Activated naive CD4-positive, alpha-beta T cell treated with Interleukin-2 at 50 U/mL for 16 hours (primary cell): Measurements from ENCODE around the gene INAFM1.

Source experiments
- DNase-seq: peaks from one replicate; pipeline ENCODE4 v3.0.0-alpha.2; 2020

The INAFM1 gene

DNA sequence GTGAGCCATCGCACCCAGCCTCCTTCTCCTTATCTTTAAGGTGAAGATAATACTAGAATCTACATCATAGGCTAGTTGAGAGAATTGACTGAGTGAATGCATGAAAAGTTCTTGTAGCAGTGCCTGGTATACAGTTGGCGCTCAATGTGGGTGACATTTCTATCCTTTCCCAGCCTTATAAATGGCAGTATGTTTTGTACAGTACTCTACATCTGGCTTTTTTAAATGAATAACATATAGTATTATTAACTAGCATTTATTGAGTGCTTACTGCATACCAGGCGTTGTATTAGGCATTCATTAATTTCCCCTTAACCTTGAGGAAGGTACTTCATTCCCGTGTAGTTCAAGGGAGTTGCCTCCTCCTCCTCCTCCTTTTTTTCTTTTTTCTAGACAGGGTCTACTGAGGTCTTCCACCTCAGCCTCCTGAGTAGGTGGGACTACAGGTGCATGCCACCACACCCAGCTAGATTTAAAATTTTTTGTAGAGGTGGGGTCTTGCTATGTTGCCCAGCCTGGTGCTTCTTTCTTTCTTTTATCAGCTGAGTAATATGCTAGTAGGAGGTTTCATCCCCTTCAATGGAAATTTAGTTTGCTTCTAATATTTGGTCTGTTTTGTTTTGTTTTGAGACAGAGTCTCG lies 37.8 kb downstream of the INAFM1 start:
- DNase-seq: no peak

DNA sequence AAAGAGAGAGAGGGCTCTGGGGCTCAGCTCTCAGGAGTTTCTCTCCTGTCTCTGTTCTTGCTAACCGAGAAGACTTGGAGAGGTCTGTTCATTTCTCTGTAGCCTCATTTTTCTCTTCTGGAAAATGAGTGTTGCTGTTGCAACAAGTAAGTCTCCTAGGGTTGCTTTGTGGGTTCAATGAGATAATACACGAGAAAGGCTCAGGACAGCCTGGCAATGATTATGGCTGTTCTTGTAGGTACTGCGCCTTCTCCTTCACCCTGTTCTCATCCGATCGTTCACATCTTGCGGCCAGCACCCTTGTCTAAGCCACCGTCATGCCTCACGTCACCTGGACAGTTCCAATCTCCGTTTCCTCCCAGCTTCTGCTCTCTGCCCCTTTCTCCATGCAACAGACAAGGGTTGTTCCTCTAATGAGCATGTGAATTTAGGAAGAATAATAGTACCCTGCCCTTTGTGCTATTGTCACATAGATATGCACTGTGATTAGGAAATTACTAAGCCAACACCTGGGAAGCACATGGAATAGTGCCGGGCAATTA lies 39.1 kb downstream of the INAFM1 start:
- no peak for DNase-seq

DNA sequence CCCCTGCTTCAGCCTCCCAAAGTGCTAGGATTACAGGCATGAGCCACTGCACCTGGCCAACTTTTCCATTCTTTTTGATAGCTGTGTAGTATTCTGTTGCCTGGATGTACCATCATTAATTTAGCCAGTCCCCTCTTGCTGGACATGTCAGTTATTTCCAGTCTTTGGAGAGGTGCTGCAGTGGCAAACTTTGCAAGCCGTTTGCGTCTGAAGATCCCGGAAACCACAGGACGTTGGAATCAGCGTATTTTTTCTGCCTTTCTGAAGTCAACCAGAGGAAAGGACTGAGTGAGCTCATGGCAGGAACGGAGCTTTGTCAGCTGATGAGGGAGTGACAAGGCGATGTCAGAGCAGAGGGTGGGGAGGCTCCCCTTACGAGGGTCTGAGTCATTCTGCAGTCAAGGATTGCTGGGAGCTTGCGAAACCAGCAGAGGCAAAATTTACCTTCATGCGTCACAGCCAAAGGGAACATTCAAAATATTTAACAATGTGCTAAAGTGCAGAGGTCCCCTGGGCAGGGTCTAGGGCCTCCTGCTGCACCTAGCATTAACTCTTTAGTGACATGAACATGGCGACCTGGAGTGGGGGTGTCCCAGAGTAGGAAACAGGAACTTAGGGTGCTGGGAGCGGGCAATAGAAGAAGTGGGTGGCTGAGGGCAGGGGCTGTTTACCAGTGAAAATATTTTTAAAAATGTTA lies 40.6 kb downstream of the INAFM1 start:
- DNase-seq: peak; percentile 14

DNA sequence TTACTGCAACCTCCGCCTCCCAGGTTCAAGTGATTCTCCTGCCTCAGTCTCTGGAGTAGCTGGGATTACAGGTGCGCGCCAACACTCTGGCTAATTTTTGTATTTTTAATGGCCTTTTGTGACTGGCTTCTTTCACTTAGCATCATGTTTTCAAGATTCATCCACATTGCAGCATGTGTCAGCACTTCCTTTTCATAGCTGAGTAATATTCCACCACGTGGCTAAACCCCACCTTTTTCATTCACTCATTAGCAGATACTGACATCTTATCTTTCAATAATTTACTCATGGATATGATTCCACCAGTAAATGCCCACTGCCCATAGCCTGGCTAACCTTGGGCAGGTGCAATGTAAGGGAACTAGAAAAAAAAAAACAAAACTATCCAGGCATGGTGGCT lies 41.8 kb downstream of the INAFM1 start:
- DNase-seq: no peak

DNA sequence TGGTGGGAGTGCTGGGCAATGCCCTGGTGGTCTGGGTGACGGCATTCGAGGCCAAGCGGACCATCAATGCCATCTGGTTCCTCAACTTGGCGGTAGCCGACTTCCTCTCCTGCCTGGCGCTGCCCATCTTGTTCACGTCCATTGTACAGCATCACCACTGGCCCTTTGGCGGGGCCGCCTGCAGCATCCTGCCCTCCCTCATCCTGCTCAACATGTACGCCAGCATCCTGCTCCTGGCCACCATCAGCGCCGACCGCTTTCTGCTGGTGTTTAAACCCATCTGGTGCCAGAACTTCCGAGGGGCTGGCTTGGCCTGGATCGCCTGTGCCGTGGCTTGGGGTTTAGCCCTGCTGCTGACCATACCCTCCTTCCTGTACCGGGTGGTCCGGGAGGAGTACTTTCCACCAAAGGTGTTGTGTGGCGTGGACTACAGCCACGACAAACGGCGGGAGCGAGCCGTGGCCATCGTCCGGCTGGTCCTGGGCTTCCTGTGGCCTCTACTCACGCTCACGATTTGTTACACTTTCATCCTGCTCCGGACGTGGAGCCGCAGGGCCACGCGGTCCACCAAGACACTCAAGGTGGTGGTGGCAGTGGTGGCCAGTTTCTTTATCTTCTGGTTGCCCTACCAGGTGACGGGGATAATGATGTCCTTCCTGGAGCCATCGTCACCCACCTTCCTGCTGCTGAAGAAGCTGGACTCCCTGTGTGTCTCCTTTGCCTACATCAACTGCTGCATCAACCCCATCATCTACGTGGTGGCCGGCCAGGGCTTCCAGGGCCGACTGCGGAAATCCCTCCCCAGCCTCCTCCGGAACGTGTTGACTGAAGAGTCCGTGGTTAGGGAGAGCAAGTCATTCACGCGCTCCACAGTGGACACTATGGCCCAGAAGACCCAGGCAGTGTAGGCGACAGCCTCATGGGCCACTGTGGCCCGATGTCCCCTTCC lies 45.5 kb downstream of the INAFM1 start:
- no peak for DNase-seq

DNA sequence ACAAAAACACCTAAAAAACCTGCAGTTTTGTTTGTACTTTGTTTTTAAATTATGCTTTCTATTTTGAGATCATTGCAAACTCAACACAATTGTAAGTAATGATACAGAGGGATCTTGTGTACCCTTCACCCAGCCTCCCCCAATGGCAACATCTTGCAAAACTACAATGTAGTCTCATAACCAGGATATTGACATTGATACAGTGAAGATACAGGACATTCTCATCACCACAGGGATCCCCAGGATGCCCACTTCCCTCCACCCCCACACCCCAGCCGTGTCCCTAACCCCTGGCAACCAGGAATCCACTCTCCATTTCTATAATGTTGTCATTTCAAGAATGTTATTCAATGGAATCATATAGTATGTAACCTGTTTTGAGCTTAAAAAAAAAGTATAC lies 46.9 kb downstream of the INAFM1 start:
- no peak for DNase-seq

DNA sequence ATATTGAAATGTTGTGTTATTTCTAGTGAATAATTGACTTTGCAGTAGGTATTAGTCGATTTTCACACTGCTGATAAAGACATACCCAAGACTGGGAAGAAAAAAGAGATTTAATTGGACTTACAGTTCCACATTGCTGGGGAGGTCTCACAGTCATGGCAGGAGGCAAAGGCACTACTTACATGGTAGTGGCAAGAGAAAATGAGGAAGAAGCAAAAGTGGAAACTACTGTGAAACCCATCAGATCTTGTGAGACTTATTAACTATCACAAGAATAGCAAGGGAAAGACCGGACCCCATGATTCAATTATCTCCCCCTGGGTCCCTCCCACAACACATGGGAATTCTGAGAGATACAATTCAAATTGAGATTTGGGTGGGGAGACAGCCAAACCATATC lies 47.4 kb downstream of the INAFM1 start:
- no peak for DNase-seq

DNA sequence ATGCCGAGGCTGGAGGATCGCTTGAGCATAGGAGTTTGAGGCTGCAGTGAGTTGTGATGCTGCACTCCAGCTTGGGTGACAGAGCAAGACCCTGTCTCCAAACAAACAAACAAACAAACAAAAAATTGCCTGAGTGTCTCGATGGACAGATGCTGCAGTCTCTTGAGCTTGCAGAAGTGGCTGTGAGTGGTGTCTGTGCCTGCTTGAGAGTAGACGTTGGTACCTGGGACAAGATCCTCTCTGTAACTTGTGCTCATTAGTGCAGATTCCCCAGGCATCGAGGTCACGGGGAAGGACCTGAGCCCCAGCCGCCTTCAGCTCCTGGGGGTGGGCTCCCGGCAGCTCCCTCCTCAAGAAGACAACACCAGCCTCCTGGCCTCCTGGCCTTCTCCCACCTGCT lies 48.7 kb downstream of the INAFM1 start:
- no peak for DNase-seq

DNA sequence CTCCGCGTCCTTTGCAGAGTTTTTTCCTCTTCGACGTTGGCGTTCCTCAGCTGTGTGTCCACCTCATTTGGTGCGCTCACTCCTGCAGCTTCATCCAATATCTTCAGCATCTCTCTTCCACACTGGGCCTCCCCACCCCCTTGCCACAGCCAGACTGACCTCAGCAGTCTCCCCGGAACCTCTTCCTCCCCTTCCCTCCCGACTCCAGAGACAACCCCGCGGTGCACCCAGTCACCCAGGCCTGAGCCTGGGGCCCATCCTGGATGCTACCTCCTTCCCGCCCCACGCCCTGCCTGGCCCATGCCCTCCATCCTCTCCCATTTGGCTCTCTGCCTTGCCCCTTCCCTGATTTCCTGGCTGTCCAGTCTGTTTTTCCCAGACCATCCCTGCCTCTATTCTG lies 49.2 kb downstream of the INAFM1 start:
- no peak for DNase-seq

DNA sequence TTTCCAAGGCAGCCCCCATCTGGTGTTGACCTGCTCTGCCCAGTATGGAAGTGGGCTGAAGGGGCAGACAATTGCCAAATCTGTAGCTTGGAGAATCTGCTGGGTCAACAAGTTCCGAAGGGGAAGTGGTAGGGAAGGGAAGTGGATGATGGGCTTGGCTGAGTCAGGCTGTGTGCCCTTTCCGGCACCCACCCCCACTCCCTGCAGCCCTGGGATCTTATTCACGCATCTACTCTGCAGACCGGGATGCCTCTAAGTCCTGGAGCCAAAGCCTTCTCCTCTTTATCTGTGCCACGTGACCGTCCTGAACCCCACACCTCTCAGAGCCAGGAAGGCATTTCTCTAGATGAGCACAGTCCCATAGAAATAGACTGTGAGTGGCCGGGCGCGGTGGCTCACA lies 49.8 kb downstream of the INAFM1 start:
- no peak for DNase-seq
